ENCODE measurements around the gene EML6.
A peak's percentile ranks its signal among the peaks of the same experiment; 100 is the strongest.

EML6 gene

GRCh38 chr2:55001716-55002115, 278.3 kb downstream of the EML6 start:
- DNase-seq (ENCODE audit: low spot score), result no peak

- no peak for DNase-seq (ENCODE audit: low spot score)
Measured at GRCh38 chr2:55003706-55004639, 280.5 kb downstream of the EML6 start.

GRCh38 chr2:55006306-55006705, 282.8 kb downstream of the EML6 start:
- no peak for DNase-seq (ENCODE audit: low spot score)

GRCh38 chr2:55009277-55010060, 286.0 kb downstream of the EML6 start:
- no peak for DNase-seq (ENCODE audit: low spot score)

GRCh38 chr2:55010149-55010591, 286.7 kb downstream of the EML6 start:
- DNase-seq (ENCODE audit: low spot score), result peak; percentile 65

GRCh38 chr2:55010915-55011314, 287.5 kb downstream of the EML6 start:
- no peak for DNase-seq (ENCODE audit: low spot score)

- DNase-seq (ENCODE audit: low spot score), result no peak
Measured at GRCh38 chr2:55011831-55012671, 288.6 kb downstream of the EML6 start.

- no peak for DNase-seq (ENCODE audit: low spot score)
Measured at GRCh38 chr2:55012672-55013484, 289.4 kb downstream of the EML6 start.

- DNase-seq (ENCODE audit: low spot score), result no peak
Measured at GRCh38 chr2:55013936-55014335, 290.5 kb downstream of the EML6 start.

- DNase-seq (ENCODE audit: low spot score), result peak; percentile 74
Measured at GRCh38 chr2:55014962-55015939, 291.8 kb downstream of the EML6 start.

GRCh38 chr2:55017428-55017827, 294.0 kb downstream of the EML6 start:
- DNase-seq (ENCODE audit: low spot score), result no peak

GRCh38 chr2:55017880-55018279, 294.4 kb downstream of the EML6 start:
- no peak for DNase-seq (ENCODE audit: low spot score)

- DNase-seq (ENCODE audit: low spot score), result no peak
Measured at GRCh38 chr2:55018619-55019018, 295.2 kb downstream of the EML6 start.

- DNase-seq (ENCODE audit: low spot score), result no peak
Measured at GRCh38 chr2:55019526-55020258, 296.2 kb downstream of the EML6 start.

Data from AG20443 (cell line).